BE2C (cell line): ENCODE data around the gene USP48.
"Not testable (repeated sequence)": the region's sequence is repeated elsewhere in the genome, so short reads cannot be mapped to it uniquely, and the experiment has no call there.

Experiments
- DNase-seq: peaks from one replicate; pipeline ENCODE4 v3.0.0-alpha.2; 2020
- H3K27me3 ChIP-seq: fragments of 250-450 bp; sonication (Bioruptor Pico); 2 replicates; pipeline ENCODE4 v1.5.1; 2020; ENCODE audit warnings: mild to moderate bottlenecking
- H3K36me3 ChIP-seq: fragments of 250-450 bp; sonication (Bioruptor Pico); 2 replicates; pipeline ENCODE4 v1.5.1; 2020; ENCODE audit warnings: mild to moderate bottlenecking
- H3K4me1 ChIP-seq: fragments of 250-450 bp; sonication (Bioruptor Pico); 2 replicates; pipeline ENCODE4 v1.5.1; 2020
- H3K4me3 ChIP-seq: 2 replicates; pipeline ENCODE4 v1.5.1; 2011; ENCODE audit warnings: low read depth, low read length
- H3K9me3 ChIP-seq: fragments of 250-450 bp; sonication (Bioruptor Pico); 2 replicates; pipeline ENCODE4 v1.5.1; 2020
- TF ChIP-seq, protein P1 (sequence below): IDR thresholded peaks from 2 replicates; pipeline ENCODE4 v1.5.1; 2012; ENCODE audit warnings: mild to moderate bottlenecking, low read depth, low read length

Gene USP48

DNA sequence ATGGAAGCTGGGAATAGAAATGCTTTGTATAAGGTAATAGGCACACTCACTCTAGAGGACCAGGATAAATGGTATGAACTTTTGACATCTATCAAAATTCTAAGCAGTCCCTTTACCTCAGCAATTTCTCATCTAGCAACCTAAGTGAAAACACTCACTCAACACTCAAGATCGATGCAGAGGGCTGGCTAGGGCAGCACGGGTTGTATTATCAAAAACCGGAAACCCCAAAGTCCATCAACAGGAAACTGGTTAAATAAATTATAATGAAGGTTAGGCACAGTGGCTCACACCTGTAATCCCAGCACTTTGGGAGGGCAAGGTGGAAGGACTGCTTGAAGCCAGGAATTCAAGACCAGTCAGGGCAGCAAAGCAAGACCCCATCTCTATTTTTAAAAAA is 9.4 kb downstream of the USP48 start:
- Histone ChIP-seq H3K27me3 (no peaks in the 10 kb centered on the region), H3K36me3 (no peaks in the 10 kb centered on the region), H3K4me1 (no peaks in the 10 kb centered on the region), H3K4me3 (no peak overlapping the region), H3K9me3 (no peaks in the 10 kb centered on the region)
- DNase-seq, result no peak
- TF ChIP-seq, protein P1, sequence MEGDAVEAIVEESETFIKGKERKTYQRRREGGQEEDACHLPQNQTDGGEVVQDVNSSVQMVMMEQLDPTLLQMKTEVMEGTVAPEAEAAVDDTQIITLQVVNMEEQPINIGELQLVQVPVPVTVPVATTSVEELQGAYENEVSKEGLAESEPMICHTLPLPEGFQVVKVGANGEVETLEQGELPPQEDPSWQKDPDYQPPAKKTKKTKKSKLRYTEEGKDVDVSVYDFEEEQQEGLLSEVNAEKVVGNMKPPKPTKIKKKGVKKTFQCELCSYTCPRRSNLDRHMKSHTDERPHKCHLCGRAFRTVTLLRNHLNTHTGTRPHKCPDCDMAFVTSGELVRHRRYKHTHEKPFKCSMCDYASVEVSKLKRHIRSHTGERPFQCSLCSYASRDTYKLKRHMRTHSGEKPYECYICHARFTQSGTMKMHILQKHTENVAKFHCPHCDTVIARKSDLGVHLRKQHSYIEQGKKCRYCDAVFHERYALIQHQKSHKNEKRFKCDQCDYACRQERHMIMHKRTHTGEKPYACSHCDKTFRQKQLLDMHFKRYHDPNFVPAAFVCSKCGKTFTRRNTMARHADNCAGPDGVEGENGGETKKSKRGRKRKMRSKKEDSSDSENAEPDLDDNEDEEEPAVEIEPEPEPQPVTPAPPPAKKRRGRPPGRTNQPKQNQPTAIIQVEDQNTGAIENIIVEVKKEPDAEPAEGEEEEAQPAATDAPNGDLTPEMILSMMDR, result no peak

DNA sequence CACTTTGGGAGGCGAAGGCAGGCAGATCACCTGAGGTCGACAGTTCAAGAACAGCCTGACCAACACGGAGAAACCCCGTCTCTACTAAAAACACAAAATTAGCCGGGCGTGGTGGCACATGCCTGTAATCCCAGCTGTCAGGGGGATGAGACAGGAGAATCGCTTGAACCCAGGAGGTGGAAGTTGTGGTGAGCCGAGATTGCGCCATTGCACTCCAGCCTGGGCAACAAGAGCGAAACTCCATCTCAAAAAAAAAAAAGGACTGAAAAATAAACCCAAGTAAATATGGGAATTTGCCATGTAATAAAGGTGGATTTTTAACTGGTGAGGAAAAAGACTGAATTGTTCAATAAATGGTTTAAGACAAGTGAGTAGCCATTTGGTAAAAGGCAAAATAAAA is 11.3 kb downstream of the USP48 start:
- not testable (repeated sequence) for H3K9me3 ChIP-seq, H3K4me3 ChIP-seq, DNase-seq, H3K27me3 ChIP-seq, H3K4me1 ChIP-seq, H3K36me3 ChIP-seq

DNA sequence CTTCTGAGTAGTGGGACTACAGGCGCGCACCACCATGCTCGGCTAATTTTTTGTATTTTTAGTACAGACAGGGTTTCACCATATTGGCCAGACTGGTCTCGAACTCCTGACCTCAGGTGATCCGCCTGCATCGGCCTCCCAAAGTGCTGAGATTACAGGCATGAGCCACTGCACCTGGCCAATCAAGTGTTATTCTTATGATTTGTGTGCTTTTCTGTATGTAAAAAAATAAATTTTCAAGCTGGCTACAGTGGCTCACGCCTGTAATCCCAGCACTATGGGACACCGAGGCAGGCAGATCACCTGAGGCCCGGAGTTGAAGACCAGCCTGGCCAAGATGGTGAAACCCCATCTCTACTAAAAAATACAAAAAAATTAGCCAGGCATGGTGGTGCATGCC is 12.3 kb downstream of the USP48 start:
- H3K36me3 ChIP-seq, H3K4me1 ChIP-seq, DNase-seq, H3K4me3 ChIP-seq, H3K27me3 ChIP-seq, H3K9me3 ChIP-seq: not testable (repeated sequence)

DNA sequence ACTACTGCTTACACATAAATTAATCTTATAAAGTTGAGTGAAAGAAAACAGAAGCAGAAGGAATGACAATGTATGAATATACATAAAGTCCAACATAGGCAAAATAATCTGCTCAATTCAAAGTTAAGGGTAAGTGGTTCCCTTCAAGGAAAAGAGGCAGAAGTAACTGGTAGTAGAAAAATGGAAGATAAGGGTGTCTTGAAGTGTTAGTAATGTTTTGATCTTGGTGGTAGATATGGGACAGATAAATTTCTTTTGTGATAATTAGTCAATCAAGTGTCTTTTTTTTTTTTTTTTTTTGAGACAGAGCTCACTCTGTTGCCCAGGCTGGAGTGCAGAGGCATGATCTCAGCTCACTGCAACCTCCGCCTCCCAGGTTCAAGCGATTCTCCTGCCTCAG is 12.7 kb downstream of the USP48 start:
- DNase-seq, result no peak
- TF ChIP-seq, protein P1, result no peak
- Histone ChIP-seq H3K27me3 (no peaks in the 10 kb centered on the region), H3K9me3 (no peaks in the 10 kb centered on the region), H3K36me3 (no peaks in the 10 kb centered on the region), H3K4me3 (no peak overlapping the region), H3K4me1 (no peaks in the 10 kb centered on the region)

DNA sequence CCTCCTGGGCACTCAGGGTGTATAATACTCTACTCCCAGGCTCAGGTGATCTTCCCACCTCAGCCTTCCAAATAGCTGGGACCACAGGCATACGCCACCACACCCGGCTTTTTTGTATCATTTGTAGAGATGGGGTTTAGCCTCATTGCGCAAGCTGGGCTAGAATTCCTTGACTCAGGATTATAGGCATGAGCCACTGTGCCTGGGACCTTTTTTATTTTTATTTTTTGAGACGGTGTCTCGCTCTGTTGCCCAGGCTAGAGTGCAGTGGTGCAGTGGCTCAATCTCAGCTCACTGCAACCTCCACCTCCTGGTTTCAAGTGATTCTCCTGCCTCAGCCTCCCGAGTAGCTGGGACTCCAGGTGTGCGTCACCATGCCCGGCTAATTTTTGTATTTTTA is 15.8 kb downstream of the USP48 start:
- not testable (repeated sequence) for DNase-seq, H3K36me3 ChIP-seq, H3K27me3 ChIP-seq, H3K4me1 ChIP-seq, H3K4me3 ChIP-seq, H3K9me3 ChIP-seq

DNA sequence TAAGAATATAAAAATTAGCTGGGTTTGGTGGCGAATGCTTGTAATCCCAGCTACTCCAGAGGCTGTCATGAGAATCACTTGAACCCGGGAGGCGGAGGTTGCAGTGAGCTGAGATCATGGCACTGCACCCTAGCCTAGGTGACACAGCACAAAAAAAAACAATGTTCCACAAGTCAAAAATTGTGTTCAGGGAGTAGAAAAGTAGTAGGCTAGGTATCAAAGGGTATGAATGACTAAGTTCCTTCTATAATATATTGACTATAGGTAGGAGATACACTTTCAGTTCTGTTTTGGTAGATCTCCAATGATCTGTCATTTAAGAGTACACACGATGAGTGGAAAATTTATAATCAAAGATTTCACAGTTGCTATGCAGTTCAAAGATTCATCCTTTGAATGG is 16.7 kb downstream of the USP48 start:
- no peaks in the 10 kb centered on the region for H3K9me3 ChIP-seq
- no peaks in the 10 kb centered on the region for H3K27me3 ChIP-seq
- TF ChIP-seq, protein P1, result no peak
- DNase-seq, result no peak
- no peaks in the 10 kb centered on the region for H3K4me1 ChIP-seq
- H3K36me3 ChIP-seq, result no peaks in the 10 kb centered on the region
- H3K4me3 ChIP-seq, result no peak overlapping the region

DNA sequence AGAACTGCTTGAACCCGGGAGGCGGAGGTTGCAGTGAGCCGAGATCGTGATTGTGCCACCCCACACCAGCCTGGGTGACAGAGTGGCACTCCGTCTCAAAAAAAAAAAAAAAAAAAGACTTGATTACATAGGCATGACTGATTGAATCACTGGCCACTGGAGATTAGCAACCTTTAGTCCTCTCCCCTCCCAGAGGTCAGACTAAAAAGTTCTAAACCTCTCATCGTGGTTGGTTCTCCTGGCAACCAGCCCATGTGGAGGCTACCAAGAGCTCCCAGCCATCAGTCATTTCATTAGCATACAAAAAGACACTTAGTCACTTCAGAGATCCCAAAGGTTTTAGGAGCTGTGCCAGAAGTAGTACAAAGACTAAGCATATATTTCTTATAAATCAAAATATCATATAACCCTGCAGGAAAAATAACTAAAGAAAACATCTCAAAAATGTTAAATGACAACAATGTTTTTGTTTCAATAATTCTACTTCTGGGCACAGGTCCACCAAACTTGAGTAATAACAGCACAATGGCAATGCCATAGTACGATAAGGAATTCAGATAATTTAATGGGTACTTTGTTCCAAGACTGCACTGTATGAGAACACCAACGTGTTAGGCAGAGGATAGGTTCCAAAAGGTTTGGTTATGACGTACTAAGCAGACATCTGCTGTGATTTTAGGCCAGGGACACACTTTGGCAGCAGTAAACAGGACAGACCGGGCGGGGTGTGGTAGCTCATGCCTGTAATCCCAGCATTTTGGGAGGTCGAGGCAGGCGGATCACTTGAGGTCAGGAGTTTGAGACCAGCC is 18.1 kb downstream of the USP48 start:
- no peaks in the 10 kb centered on the region for H3K9me3 ChIP-seq
- DNase-seq, result peak; percentile 10
- H3K27me3 ChIP-seq, result no peaks in the 10 kb centered on the region
- no peak overlapping the region for H3K4me3 ChIP-seq
- TF ChIP-seq, protein P1, result no peak
- no peaks in the 10 kb centered on the region for H3K36me3 ChIP-seq
- no peaks in the 10 kb centered on the region for H3K4me1 ChIP-seq
